Activated CD8-positive, alpha-beta memory T cell treated with anti-CD3 and anti-CD28 coated beads for 24 hours (primary cell): ENCODE measurements around the gene ANKRD39.

Source experiments
- DNase-seq: peaks from one replicate; pipeline ENCODE4 v3.0.0-alpha.2; 2020

Gene ANKRD39

GRCh38 chr2:96824079-96824870 is 33.5 kb downstream of the ANKRD39 start:
- no peak for DNase-seq

- DNase-seq = no peak
Measured at GRCh38 chr2:96823198-96823597, 34.6 kb downstream of the ANKRD39 start.

DNA sequence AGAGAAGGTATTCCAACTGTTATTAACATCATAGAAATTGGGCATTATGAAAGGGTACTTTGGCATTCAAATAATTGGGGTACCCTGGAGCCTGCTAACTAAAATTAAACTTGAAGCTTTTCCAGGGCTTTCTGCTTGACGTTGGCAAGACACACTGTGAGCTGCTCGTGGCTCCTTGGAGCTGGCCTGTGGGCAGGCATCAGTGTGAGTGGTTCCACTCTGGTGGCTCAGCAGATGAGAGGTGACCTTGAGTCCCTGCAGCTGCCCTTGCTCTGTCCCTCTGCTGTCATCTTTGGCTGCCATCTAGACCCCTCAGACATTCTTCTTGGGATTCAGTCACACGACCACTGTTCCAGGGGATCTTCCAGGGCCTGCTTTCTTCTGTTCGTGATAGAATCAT is 35.0 kb downstream of the ANKRD39 start:
- DNase-seq = no peak

DNA sequence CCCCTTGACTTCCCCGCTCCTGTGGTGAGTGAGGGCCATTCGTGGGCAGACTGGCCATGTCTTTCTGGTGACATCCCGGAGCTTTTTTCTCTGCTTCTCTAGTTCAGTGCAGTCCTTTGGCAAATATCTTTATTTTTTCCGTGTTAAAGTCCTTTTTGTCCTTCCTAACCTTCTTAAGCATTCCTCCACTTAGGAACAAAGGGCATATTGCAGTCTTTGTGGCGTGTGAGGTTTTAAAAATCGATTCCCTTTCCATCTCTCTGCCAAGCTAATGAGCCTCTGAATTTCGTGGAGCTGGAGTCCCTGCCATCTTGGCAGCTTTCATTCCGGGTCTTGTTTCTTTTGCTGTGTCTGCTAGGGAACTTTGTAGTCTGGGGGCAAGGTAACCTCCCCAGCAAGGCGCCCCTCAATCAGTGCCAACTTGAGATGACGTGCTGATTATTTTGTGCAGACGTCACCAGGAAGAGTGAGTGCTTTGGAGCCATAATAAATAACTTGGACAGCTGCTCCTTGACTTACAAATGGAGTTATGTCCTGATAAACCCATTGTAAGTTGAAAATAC is 36.6 kb downstream of the ANKRD39 start:
- DNase-seq = no peak

- DNase-seq = no peak
Measured at GRCh38 chr2:96819876-96820511, 37.8 kb downstream of the ANKRD39 start.

DNA sequence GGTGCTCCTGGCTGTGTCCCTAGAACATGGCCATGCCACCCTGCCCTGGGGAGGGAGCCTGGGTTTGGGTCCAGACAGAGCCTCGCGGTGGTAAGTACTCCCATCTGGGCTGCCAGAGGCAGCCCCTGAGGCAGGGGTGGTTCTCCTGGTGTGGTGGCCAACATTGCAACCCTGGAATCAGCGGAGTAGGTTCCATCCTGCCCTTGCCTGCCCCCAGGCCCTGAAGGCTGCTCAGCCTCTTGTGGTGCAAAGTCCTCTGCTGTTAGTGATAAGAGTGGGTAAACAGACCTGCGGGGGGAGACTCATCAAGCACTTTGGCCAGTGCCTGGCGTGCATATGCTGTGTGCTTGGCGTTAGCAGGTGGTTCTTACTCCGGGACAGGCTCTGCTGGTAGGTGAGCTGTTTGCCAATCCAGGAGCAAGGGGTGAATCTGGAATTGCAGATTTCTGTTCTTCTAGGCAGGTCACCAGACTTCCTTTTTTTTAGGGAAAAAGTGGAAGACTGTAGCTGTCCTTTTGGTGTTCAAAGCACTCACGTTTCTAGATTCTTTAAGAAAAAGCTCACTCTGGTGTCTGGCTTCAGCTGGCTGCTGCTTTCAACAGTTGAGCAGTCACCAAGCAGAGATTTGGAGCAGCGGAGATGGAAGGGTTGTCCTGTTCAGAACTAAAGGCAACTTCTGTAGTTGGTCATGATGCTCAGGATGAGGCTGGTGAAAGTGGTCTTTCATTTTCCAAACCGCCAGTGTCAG is 38.5 kb downstream of the ANKRD39 start:
- no peak for DNase-seq

GRCh38 chr2:96817882-96818281 is 39.9 kb downstream of the ANKRD39 start:
- DNase-seq = no peak

- peak; percentile 63 for DNase-seq
Measured at GRCh38 chr2:96816836-96817702, 40.7 kb downstream of the ANKRD39 start.

GRCh38 chr2:96816127-96816835 is 41.5 kb downstream of the ANKRD39 start, which contains the start of gene CNNM3:
Gene CNNM3 (plus strand): TSS chr2:96816268. CDS start chr2:96816278, 10 bp downstream.
- DNase-seq = peak; percentile 98

GRCh38 chr2:96815326-96816126 is 42.3 kb downstream of the ANKRD39 start:
- no peak for DNase-seq

- no peak for DNase-seq
Measured at GRCh38 chr2:96813656-96814055, 44.2 kb downstream of the ANKRD39 start.

DNA sequence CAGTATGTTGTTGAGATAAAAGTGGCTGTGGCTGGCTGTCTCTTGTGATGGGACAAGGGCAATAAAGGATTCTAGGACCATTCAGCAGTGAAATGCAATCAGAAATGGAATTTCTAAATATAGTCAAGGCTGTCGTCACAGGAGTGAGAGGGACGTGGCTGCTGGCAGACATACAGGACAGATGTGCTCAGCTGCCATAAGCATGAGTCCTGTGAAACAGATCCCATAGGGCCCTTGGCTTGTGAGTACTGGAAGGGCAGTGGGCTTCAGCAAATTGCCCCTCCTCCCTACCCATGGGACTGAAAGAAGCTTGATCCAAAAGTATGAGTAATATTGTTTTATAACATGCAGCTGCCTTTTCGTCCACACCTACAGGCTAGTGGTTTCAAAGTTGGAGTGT is 45.9 kb downstream of the ANKRD39 start:
- DNase-seq = no peak

DNA sequence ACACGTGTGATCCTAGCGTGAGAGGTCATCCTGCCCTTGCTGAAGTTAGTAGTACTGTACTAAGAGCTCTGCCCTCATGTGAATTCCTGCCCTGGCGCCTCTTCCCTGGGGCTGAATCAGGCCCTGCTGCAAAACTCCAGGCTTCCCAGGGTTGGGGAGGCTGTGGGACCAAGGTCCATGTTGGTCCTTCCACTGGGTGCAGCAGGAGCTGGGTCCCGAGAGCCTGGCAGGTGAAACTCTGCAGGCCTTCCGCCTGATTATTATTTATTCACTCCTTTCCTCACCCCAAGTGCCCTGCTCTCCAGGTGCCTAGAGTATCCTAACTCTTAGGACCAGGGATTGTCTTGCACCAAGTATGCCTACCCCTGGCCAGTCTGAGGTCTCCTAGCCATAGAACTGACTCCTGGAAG is 47.0 kb downstream of the ANKRD39 start:
- DNase-seq = no peak

- DNase-seq = no peak
Measured at GRCh38 chr2:96809951-96810782, 47.6 kb downstream of the ANKRD39 start.

DNA sequence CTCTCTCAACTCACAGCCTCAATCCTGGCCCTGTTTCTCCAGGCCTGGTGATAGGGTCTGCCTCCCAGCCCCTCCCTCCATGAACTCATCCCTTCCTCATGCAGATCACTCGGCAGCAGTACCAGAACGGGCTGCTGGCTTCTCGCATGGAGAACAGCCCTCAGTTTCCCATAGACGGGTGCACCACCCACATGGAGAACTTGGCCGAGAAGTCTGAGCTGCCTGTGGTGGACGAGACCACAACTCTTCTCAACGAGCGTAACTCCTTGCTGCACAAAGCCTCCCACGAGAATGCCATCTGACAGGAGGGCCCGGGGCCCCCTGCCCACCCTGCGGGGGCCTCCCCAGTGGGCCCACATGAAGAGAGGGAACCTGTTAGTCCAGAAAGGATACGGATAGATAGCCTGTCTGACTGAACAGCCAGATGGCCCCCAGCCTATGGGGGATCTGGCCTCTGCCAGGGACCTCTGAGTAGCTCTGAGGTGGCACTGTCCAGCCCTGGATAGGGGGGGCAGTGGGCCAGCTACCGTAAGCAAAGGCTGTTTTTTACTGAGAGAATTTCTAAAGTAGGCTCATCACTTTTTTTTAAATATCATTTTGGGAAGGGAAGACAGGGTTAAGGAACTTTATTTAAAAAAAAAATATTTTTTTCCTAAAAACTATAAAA is 48.5 kb downstream of the ANKRD39 start:
- DNase-seq = no peak

DNA sequence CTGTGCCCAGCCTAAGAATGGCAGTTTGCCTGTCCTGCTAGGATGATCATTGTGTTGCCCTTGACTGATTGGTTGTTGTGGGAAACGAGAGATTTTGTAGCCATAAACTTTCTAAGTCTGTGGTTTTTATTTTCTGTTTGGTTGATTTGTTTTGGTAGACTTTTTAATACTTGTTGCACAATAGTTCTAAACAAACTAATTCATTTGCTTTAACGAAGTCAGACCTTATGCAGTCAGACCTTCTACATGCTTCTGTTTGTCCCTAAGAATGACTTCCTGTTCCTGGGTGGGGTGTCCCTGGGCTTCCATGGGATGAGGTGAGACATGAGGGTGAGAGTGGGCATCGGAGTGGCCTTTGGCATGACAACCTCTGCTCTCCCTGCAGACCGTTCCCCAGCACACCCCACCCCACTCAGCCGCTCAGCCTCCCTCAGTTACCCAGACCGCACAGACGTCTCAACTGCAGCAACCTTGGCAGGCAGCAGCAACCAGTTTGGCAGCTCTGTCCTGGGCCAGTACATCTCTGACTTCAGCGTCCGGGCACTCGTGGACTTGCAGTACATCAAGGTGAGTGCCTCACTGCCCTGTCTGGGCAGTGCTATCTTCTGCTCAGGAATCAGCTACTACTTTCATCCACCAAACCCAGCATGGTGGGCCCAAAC is 49.5 kb downstream of the ANKRD39 start:
- DNase-seq = no peak

DNA sequence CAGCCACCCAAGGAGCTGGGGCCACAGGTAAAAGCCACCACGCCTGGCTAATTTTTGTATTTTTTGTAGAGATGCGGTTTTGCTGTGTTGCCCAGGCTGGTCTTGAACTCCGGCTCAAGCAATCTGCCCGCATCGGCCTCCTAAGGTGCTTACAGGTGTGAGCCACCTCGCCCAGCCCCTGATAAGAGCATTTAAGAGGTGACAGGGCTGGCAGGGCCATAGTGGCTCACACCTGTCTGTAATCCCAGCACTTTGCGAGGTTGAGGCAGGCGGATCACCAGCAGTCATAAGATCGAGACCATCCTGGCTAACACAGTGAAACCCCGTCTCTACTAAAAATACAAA is 50.7 kb downstream of the ANKRD39 start:
- DNase-seq = no peak

- DNase-seq = peak; percentile 65
Measured at GRCh38 chr2:96806468-96807126, 51.2 kb downstream of the ANKRD39 start.
